NCI-H1048 (cell line): ENCODE measurements around the gene LRRTM4.
"Not testable (repeated sequence)": the region's sequence is repeated elsewhere in the genome, so short reads cannot be mapped to it uniquely, and the experiment has no call there.

ENCODE experiments used
- DNase-seq: peaks from one replicate; lab custom pipeline; 2025; lab: John Stamatoyannopoulos, UW

Gene LRRTM4

DNA sequence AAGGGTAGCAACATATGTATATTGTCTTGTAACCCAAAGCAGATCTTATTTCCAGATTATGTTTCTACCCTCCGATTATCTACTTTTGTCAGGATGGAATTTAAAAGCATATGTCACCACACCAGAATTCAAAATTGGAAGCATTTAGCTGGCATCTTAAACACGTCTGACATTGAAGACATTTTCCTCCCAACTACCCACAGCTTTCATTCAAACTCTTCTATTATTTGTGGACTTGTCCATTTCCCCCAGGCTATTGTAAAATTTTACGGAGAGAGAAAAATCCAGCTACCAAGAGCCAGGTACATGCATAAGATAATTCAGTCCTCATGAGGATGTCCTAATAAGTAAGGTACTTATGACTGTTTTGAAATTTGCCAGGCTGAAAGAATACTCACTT is 659.3 kb downstream of the LRRTM4 start:
- DNase-seq: no peak

DNA sequence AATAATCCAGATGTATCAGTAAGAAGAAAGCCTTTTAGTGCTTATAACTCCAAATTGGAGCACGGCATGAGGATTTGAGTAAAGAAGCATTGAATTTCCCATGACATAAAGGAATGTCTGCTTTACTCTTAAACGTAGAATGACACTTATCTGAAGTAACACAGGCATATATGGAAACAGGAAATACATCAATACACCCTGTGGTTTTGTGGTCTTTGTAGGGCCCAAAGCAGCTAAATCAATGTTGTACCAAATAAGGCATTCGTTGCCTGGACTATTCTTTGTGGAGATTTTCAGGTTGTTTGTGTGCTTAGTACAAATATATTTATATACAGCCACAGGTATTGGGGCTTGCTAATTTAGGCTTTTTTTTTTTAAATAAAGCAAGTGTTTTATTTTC is 660.5 kb downstream of the LRRTM4 start:
- DNase-seq: no peak

DNA sequence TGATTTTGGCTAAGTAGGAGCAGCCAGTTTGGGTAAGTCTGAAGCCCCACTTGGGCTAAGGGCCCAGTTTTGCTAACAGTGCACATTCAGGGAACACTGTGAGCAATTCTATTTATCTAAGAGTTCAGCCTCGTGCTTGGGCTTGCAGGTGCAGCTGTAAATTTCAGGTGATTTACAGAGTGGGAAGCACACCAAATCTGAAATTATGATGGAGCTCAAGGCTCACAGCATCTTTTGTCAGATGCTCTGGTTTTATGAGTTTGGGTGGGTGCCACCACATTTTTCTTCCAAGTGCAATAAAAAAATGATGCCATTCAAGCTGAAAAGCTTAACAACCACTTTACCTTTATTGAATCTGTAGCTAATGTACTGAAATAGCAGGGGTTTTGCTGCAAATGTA is 671.2 kb downstream of the LRRTM4 start:
- no peak for DNase-seq

DNA sequence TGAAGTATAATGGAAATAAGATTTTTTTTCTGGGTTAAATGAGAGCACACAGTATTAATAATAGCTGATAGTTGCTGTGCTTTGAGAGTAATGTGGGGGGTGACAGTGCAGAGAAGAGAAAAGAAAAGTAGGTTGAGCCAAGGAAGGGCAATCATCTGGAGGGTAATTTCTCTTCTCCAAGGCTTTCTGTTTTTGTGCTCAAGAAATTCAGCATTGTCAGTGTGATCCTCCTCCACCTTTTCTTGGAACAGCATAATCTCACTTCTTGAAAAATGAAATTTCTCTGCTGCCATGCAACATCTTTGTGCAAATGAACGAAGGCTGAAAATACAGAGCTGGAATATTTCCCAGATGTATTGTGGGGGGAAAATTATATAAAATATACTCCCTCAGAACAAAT is 673.1 kb downstream of the LRRTM4 start:
- DNase-seq: no peak

DNA sequence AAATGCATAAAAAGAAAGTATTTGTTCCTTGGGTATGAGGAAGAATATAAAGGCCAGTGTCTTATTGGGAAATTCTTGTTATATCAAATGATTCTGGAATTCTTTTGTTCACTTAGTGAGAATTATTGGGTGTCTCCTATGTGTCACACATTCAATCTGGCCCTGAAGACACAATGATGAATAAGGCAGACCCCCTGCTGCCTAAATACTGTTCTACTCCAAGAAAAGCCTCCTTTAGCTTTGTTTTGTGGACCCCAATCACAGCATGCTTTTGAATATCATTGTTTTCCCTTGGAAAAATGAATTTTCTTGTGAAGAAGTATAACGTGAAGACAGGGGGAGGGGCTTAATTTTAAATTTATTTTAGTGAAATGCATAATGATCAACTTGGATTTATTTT is 682.4 kb downstream of the LRRTM4 start:
- no peak for DNase-seq

DNA sequence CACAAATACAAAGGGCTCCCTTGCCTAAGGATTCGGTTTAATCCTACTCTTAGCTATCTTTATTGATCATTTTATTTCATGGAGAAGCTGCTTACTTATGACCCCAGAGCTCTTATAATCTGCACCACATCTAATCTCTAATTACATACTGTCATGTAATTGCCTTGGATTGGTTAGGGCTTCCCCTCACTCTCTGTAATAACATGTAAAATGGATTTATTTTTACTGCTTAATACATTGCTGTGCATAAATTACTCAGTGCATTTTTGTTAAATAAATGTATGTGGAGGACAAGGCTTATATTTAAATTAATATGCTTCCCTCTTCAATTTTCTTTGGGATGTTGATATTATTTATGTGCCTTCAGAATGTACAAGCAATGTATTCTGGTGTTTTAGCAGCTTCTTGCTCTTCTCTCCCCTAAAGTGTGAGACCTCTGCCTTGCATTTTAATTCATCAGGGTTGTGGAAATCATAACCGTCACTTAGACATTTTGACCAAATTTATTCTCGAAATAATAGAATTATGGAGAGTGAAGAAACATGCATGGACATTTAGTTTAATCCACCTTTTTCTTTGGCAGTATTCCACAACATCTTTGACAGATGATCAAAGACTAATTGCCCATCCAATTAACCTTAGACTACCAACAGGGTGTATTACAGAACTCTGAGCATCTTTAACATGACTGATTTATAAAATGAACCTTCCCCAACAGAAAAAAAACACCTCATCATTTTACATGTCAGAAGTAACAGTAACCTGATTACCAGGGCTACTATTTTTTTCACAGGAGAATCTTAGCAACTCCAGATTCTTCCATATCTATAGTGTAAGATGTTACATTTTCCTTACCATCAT is 692.6 kb downstream of the LRRTM4 start:
- DNase-seq: no peak

DNA sequence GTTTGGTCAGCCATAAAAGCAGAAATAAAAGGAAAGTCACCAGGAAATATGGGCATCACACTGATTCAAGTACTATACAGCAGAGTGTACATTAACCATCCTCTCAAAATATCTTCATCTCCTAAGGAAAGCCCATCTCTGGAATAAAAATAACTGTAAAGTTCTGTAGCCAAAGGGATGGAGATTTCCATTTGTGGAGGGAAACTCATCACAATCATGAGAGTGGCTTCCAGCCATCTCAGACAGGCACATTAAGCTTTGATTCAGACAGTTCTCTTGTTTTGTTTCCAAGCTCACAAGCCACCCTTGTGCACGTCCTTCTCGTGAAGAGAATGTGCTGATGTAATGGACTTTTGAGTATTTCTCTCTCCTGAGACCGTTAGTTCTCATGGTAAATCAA is 695.5 kb downstream of the LRRTM4 start:
- no peak for DNase-seq

DNA sequence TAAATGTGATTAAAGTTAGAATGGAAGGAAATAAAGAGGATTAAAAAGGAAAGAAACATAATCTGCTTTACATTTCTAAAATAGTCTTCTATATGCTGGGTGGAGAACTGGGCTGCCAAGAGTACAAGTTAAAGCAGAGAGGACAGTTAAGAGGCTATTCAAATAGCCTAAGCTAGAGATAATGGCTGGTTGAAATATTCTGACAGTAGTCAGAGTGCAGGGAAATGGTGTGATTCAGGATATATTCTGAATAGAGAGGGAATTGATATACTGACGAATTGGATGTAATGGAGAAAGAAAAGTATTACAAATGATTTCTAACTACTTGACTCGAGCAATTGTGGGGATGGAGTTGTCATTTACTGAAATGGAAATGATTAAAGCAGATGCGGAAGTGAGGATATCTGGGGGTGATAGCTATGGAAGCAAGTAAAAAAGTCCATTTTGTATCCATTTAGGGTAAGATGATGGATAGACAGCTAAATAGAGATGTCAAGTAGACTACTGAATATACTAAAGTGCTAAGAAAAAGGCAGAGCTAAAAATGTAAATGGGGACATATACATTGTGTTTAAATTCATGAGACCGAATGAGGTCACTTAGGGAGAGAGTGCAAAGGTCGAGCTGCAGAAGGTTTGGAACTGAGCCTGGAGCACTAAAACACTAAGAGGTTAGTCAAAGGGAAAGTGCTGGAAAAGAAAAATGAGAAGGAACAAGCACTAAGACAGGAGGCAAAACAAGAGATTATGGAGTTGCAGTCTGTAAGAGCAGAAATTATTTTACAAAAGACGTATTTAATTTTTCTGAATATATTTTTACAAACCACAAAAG is 696.8 kb downstream of the LRRTM4 start:
- DNase-seq: no peak

DNA sequence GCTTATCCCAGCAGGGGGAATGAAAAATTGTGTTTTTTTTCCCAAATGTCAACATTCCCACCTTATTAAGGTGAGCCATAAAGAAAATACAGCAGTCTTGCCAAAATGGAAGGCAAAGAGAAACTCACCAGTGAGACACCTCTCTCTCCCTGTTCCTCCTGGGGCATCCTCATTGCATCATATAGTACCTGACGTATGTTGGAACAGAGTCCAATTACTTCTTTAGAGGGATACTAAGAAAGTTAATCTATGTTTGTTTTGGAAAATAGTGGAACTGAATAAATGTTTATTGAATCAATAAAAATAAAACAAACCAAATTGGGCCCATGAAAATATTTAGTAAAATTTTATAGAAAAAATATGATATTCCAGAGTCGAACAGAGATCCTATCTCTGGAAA is 700.4 kb downstream of the LRRTM4 start:
- DNase-seq: no peak

DNA sequence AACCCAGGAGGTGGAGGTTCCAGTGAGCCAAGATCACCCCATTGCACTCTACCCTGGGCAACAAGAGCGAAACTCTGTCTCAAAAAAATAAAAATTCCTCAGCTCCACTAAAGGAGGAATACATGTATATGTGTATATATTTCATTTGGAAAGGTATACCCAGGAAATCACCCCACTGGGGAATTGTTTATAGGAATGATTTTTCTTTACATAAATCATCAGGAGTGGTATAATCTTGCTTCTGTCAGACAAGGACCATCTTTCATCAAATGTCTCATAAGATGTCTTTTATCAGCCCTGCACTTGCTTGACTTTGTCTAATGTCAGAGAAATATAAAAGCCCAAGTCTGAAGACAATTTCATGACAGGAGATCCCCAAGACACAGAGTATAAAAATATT is 709.1 kb downstream of the LRRTM4 start:
- DNase-seq: no peak

DNA sequence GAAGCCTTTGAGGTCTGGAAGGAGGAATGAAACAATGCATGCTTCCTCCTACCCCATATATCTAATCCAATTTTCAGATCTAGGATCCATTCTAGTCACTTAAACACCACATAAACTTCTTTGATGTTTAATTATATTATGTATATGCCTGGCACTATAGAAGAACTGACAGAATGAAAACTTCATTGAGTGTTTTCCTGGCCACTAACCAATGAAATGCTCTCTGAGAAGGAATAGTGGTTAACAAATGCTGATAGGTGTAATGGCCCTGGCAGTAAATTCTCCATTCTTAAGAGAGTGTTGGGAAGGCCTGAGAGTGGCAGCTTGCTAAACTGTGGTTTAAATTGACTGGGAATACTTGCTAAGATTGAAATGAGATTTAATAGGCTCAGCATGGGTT is 710.0 kb downstream of the LRRTM4 start:
- DNase-seq: no peak

DNA sequence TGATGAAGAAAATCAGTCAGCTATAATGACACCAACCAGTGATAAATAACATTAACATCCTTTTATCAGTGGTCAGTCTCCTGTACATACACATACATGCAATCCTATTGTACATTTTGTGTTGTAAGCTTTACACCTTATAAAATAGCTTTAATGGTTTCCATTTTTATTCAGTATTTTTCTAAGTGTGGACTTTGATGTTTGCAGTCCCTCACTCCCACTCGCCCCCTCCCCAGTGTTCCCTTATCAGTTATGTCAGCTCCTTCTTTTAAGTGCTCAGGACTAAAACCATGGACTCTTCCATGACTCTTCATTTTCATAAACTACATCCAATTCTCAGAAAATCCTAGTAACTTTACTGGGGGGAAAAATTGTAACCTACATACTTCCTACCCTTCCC is 713.0 kb downstream of the LRRTM4 start:
- no peak for DNase-seq

DNA sequence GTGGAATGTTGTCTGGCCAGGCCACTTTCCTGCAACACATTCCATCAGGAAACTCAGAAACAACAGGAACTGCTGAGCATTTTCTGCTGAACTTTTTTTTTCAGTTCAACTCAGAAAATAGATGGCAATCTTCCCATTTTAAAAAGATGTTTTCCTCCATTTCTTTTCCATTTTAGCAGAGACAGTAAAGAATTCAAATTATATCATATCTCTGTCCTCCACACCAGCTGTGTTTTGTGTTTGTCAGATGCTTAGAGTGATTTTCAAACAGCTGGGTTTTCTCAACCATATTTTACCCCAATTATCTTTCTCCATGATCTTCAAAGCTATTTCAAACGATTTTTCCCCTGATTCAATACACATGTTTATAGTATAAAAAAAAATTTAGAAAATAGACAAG is 713.4 kb downstream of the LRRTM4 start:
- DNase-seq: no peak

DNA sequence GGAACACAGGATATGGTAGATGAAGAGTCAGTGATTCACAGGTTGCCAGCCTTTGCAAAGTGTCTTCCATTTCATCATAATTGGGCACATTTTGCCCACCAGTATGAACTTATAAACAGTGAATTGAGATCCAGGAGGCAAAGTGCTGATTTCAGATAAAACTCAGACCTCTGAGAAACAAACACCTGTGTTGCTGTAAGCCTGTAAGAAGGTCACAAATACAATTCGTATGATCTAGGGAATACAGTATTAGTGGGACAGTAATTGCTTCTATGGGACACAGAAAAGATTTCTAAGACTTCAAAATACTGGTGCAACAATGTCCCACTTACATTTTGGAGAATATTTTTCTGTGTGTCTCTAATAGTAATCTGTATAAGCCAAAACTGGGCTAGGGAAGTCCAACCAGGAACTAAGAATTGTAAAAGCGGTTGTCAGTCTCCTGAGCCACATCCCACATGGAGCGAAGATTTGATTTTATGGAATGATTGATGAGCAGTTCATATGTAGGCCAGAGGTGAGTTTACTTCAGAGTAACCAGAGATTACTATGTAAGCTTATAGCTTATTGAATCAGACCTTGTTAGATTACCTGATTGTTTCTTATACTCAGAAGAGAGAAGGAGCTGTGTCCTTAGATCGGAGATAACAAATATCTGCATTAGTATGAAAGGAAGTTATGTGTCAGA is 728.4 kb downstream of the LRRTM4 start:
- no peak for DNase-seq

DNA sequence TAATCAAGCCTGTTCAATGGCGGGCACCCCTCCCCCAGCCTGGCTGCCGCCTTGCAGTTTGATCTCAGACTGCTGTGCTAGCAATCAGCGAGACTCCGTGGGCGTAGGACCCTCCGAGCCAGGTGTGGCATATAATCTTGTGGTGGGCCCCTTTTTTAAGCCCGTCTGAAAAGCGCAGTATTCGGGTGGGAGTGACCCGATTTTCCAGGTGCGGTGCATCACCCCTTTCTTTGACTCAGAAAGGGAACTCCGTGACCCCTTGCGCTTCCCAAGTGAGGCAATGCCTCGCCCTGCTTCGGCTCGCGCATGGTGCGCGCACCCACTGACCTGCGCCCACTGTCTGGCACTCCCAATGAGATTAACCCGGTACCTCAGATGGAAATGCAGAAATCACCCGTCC is 740.9 kb downstream of the LRRTM4 start:
- DNase-seq: not testable (repeated sequence)

DNA sequence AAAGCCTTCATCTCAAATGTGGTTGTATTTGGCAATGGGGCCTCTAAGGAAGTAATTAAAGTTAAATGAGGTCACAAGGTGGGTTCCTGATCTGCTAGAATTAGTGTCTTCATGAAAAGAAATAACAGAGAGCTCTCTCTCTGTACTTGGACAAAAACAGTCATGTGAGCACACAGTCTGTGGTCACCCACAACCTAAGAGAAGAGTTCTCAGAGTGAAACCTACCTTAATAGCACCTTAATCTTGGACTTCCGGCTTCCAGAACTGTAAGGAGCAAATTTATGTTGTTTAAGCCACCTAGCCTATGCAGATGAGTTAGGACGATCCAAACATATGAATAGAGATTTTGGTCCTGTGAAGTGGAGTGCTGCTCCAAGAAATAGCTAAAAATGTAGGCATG is 758.9 kb downstream of the LRRTM4 start:
- no peak for DNase-seq

DNA sequence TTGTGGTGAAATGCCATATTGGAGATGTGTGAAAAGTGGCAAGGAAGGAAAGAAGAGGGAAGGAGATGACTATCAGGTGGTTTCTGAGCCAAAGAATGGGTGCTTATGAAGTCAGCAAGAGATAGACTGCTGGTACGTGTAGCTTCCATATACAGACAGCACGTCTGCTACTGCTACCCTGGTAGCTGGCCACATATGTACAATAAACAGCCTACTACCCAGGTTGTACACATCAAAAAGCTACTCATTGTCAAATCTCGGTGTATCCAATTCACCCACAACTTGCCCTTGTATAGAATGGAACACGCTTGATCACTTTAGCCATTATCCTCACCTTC is 761.8 kb downstream of the LRRTM4 start:
- DNase-seq: no peak

DNA sequence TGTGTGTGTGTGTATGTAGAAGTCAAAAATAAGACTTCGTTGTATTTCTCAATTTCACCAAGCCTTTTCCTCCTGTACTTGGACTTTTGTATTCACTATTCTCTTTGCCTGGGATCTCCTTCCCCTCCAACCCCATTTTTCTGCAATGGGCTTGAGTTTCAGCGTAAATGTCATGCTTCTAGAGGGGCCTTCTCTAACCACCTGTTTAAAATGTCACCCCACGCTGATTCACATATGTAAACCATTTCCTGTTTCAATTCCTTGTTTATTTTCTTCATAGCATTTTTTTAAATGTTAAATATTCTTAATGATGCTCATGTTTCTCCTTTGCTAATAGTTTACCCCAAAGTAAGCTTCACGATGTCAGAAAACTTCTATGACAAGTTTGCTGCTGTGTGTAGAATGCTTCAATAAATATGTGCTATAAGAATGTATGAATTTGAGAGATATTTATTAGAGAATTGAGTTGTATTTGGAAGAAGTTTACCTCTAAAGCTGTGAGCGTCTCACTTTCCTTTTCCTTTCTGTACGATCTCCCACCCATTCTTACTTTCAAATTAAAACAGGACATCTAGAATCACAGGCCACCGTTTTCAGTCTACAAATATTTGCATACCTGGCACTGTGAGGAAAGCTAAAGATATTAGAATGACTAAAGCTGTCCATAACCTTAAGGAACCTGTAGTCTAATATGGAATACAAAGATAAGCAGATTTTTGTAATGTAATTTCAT is 762.4 kb downstream of the LRRTM4 start:
- DNase-seq: no peak

DNA sequence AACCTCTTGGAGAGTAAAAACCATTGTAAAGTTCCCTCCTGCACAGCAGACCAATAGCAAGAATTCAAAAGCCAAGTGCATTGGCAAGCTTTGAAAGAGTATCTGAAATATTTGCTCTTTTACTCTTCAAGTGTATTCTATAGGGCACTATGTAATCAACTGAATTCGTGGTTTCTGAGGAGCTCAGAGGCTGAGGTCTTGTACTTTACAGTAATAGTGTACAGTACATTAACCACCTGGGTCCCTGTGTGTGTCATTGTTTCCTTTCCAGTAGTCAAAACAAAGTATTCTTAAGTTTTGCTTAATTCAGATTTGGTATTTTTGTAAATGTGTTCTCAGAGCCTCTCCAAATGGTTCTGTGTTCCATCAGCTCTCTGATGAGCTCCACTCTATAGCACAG is 769.7 kb downstream of the LRRTM4 start:
- no peak for DNase-seq

DNA sequence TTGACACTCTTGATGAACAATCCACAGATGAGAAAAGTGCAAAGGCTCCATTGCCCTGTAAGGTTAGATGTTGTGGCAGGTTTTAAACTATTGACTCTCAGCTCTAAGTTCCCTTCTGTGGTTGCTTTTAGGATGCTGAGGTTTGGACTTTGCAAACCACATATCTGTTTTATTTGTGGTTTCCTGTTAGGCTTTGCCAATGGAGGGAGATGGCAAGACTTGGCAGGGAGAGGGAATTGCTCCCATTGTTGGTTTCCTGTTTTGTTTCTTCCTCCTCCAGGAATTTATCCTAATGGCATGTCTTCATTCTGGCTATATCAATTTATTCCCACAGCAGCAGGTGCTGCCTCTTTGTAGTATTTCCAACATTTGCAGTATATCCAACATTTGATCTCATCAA is 772.3 kb downstream of the LRRTM4 start:
- no peak for DNase-seq

DNA sequence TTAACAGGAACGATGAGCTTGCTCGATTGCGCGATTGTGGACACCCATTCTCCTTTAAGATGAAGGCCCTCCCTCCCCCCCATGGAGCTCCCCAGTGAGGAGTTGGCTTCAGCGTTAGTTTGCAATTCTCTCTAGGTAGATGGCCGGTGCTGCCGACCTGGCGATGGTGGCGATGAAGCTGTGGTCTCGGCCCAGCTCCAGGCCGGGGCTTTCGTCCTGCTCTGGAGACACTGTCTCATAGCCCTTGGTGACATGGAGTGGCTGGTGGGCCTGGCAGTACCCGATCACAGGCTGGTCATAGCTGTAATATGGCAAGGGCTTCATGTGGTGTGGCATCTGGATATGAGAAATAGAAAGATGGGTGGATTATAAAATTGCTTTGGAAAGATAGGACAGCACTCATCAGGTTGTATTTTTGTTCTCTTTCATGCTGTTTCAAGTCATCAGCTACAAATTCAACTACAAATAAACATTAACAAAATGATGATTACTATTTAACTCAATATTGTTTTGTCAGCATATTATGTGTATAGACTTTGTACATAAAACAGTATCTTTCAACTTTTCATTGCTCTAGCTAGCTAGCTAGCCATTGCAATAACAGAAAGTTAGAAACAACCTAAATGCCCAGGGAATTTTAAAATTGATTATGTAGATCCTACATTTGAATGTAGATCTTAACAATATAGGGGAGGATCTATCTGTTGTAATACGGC is 773.4 kb downstream of the LRRTM4 start:
- no peak for DNase-seq

DNA sequence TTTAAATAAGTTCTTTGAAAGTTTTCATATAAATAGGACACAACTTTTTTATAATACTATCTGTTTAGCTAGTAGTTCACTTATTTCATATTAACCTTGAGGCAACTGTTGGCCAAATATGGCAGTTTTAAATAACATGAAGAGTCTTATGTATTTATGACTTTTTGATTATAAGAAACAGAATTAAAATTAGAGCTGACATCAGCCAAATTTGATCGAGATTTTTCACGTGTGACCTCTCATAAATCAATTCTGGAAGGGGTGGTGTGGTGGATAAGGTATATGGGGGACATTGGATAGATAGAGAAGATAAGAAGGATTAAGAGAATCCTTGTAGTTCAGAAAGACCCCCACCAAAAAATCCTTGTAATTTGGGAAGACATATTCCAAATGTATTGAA is 776.6 kb downstream of the LRRTM4 start:
- no peak for DNase-seq
